Vagina (tissue), 2 donors: ENCODE data around the gene TNIK.

Source experiments
- POLR2A ChIP-seq, 2 donors: fragments of 450-650 bp; IDR thresholded peaks; one replicate each; pipeline ENCODE4 v1.6.1; 2017; ENCODE audit warnings: antibody characterized with exemption in 2 of 2, mild to moderate bottlenecking in 2 of 2, moderate library complexity in 2 of 2
- TF ChIP-seq, protein P1 (sequence below), 3 experiments: fragments of 450-650 bp in 2 of 3; fragments of 200-600 bp in 1 of 3; sonication (generic) in 1 of 3; IDR thresholded peaks; one replicate each; pipeline ENCODE4 v1.5.1; 2017 to 2019; ENCODE audit warnings: antibody characterized with exemption in 3 of 3, mild to moderate bottlenecking in 2 of 3, moderate library complexity in 2 of 3

DNA sequence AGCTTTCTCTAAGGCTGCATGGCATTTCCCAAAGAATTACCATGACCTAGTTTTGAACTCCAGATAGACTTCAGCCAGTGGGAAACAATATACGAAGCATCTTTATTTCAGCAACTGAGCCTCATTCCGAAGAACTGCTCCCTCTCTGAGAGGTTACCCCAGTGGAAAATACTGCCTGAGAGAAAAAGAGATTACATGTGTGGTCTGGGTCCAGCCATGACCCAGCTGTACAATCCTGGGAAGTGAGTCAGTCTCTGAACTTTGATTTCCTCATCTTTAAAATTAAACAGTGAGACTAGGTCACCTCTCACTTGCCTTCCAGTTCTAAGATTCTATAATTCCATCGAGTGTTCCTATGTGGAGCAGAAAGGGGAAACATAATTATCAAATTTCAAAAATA, 42.4 kb downstream of the TNIK start:
- TF ChIP-seq, protein P1, sequence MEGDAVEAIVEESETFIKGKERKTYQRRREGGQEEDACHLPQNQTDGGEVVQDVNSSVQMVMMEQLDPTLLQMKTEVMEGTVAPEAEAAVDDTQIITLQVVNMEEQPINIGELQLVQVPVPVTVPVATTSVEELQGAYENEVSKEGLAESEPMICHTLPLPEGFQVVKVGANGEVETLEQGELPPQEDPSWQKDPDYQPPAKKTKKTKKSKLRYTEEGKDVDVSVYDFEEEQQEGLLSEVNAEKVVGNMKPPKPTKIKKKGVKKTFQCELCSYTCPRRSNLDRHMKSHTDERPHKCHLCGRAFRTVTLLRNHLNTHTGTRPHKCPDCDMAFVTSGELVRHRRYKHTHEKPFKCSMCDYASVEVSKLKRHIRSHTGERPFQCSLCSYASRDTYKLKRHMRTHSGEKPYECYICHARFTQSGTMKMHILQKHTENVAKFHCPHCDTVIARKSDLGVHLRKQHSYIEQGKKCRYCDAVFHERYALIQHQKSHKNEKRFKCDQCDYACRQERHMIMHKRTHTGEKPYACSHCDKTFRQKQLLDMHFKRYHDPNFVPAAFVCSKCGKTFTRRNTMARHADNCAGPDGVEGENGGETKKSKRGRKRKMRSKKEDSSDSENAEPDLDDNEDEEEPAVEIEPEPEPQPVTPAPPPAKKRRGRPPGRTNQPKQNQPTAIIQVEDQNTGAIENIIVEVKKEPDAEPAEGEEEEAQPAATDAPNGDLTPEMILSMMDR (IDR thresholded peaks at IDR 0.05), result no peak
- no peak for TF ChIP-seq POLR2A (IDR thresholded peaks at IDR 0.05)
